ENCODE results near the gene XRCC3. TPM values are rescaled to one million over a fixed set of nuclear protein-coding genes. Genes with fewer than 3 reads are reported as not detected.
"Not testable (repeated sequence)": the region's sequence is repeated elsewhere in the genome, so short reads cannot be mapped to it uniquely, and the experiment has no call there.

XRCC3 gene
- total RNA-seq, 1 experiment from 2014 or later, result 61.3 TPM

DNA sequence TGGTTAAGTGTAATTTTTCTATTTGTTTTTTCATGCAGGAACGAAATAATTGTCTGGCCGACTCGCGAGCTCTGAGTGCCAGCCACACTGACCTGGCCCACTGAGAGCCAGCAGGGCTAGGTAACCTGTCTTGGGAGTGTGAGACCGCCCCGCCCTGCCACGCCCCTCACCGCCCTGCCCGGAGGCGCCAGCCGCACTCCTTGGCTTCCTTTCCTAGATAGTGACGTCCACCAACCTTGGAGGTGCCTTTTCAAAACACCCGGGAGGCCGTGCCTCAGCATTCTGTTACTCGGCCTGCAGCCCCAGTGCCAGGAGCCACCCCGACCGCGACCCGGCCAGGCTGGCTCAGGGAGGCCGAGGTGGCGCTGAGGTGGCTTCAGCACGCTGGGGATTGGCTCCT is 21.7 kb downstream of the XRCC3 start:
- Histone ChIP-seq H3K9me3 (ENCODE audit: low read length) (no peaks in the 10 kb centered on the region), H3K4me3 (ENCODE audit: low read length) (no peak overlapping the region; the same call in 1 of the 2 replicates), H3K36me3 (ENCODE audit: low read depth, low read length) (peaks cover 33% of the 10 kb centered on the region; the same call in 1 of the 2 replicates), H2AFZ (ENCODE audit: low read length) (no peak overlapping the region), H3K27me3 (ENCODE audit: low read length) (no peaks in the 10 kb centered on the region), H3K4me1 (ENCODE audit: insufficient read depth, low read length) (peaks cover 23% of the 10 kb centered on the region), H3K79me2 (ENCODE audit: low read length) (no peaks in the 10 kb centered on the region), H3F3A (ENCODE audit: low read length, unreplicated experiment) (peaks cover 6% of the 10 kb centered on the region), H4K20me1 (ENCODE audit: low read length) (peaks cover 8% of the 10 kb centered on the region; the same call in 1 of the 2 replicates), H3K4me2 (ENCODE audit: low read length) (peak overlapping the region; percentile 32; the same call in 1 of the 2 replicates), H3K9ac (ENCODE audit: low read length) (peak overlapping the region; percentile 32; the same call in 1 of the 2 replicates), H3K27ac (ENCODE audit: low read length) (peak overlapping the region; percentile 74), H3K9me2 (replicated peaks; ENCODE audit: low read length) (no peaks in the 10 kb centered on the region)
- ATAC-seq, result peak; percentile 75
- peak; percentile 79 for DNase-seq
- intact Hi-C loops (cut with micrococcal nuclease), result no loop called here
- ChIA-PET POLR2A (ENCODE audit: unreplicated experiment) (no interaction called here), CTCF (interaction anchor here (0.6 kb wide), 1 partner anchor 122 kb away, joined by 4 read pairs; no protein-coding TSS in a partner anchor)
- no TSS peak for BruUV-seq (replicated peaks)
- TF ChIP-seq EZH2phosphoT487 (IDR thresholded peaks at IDR 0.05; ENCODE audit: borderline replicate concordance, low read length) (no peak), EZH2 (IDR thresholded peaks at IDR 0.05; ENCODE audit: low read length, unreplicated experiment) (no peak)
- TF ChIP-seq, protein P1, sequence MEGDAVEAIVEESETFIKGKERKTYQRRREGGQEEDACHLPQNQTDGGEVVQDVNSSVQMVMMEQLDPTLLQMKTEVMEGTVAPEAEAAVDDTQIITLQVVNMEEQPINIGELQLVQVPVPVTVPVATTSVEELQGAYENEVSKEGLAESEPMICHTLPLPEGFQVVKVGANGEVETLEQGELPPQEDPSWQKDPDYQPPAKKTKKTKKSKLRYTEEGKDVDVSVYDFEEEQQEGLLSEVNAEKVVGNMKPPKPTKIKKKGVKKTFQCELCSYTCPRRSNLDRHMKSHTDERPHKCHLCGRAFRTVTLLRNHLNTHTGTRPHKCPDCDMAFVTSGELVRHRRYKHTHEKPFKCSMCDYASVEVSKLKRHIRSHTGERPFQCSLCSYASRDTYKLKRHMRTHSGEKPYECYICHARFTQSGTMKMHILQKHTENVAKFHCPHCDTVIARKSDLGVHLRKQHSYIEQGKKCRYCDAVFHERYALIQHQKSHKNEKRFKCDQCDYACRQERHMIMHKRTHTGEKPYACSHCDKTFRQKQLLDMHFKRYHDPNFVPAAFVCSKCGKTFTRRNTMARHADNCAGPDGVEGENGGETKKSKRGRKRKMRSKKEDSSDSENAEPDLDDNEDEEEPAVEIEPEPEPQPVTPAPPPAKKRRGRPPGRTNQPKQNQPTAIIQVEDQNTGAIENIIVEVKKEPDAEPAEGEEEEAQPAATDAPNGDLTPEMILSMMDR (conservative IDR thresholded peaks at IDR 0.05; ENCODE audit: low read depth, low read length), result no peak

DNA sequence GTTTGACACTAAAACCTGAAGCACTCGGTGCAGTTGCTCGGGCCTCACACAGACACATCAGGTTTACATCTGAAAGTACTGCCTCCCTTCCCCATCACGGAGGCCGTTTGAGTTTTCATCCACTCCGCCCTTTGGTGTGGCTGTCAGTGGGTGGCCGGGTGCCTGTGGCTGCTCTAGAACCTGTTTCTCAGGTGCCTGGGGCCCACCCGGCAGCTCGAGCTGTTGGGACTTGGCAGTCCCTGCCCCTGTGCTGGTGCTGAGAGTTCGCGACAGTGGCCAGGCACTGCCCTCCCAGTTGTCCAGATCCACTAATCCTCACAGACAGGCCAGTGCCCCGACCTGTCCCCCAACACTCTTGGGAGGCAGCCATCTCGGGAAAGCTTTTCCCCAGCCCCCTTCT is 22.4 kb downstream of the XRCC3 start:
- Histone ChIP-seq H3K36me3 (ENCODE audit: low read depth, low read length) (peaks cover 29% of the 10 kb centered on the region), H3K4me2 (ENCODE audit: low read length) (peak overlapping the region; percentile 32), H3K4me3 (ENCODE audit: low read length) (no peak overlapping the region; the same call in 1 of the 2 replicates), H3K9me2 (replicated peaks; ENCODE audit: low read length) (no peaks in the 10 kb centered on the region), H3K79me2 (ENCODE audit: low read length) (no peaks in the 10 kb centered on the region), H3K27ac (ENCODE audit: low read length) (peak overlapping the region; percentile 74), H3K27me3 (ENCODE audit: low read length) (no peaks in the 10 kb centered on the region), H3K9ac (ENCODE audit: low read length) (peak overlapping the region; percentile 32; the same call in 1 of the 2 replicates), H4K20me1 (ENCODE audit: low read length) (peaks cover 8% of the 10 kb centered on the region; the same call in 1 of the 2 replicates), H3K4me1 (ENCODE audit: insufficient read depth, low read length) (peaks cover 23% of the 10 kb centered on the region), H3F3A (ENCODE audit: low read length, unreplicated experiment) (peaks cover 3% of the 10 kb centered on the region), H3K9me3 (ENCODE audit: low read length) (no peaks in the 10 kb centered on the region), H2AFZ (ENCODE audit: low read length) (no peak overlapping the region)
- TF ChIP-seq, protein P1 (conservative IDR thresholded peaks at IDR 0.05; ENCODE audit: low read depth, low read length), result no peak
- TF ChIP-seq EZH2phosphoT487 (IDR thresholded peaks at IDR 0.05; ENCODE audit: borderline replicate concordance, low read length) (no peak), EZH2 (IDR thresholded peaks at IDR 0.05; ENCODE audit: low read length, unreplicated experiment) (no peak)
- intact Hi-C loops (cut with micrococcal nuclease), result no loop called here
- CTCF ChIA-PET, result no interaction called here
- POLR2A ChIA-PET (ENCODE audit: unreplicated experiment), result no interaction called here
- no peak for DNase-seq
- peak; percentile 13 for ATAC-seq
- BruUV-seq (replicated peaks), result no TSS peak

DNA sequence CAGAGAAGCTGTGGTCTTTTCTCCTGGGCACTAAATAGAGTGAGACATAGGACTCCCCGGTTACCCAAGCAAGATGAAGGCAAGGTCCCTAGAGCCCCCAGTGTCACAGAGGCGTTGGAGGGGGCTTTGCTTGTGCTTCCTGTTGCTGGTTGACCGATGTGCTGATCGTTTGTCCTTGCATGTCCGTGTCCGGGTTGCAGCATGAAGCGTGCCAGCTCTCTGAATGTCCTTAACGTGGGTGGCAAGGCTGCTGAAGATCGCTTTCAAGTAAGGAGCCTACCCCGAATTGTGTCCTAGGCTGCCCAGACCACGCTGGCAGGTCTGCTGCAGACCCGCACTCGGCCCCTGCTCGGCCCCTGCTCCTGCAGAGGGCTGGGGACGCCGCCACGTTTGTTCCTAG is 23.1 kb downstream of the XRCC3 start:
- ChIA-PET POLR2A (ENCODE audit: unreplicated experiment) (no interaction called here), CTCF (no interaction called here)
- ATAC-seq, result no peak
- no peak for DNase-seq
- intact Hi-C loops (cut with micrococcal nuclease), result no loop called here
- H3K9me3 ChIP-seq (ENCODE audit: low read length), result no peaks in the 10 kb centered on the region
- no peaks in the 10 kb centered on the region for H3F3A ChIP-seq (ENCODE audit: low read length, unreplicated experiment)
- H3K4me2 ChIP-seq (ENCODE audit: low read length), result no peak overlapping the region
- no peaks in the 10 kb centered on the region for H3K9me2 ChIP-seq (replicated peaks; ENCODE audit: low read length)
- no peak overlapping the region for H3K27ac ChIP-seq (ENCODE audit: low read length)
- no peak overlapping the region for H3K9ac ChIP-seq (ENCODE audit: low read length)
- no peaks in the 10 kb centered on the region; the same call in 1 of the 2 replicates for H3K79me2 ChIP-seq (ENCODE audit: low read length)
- H3K36me3 ChIP-seq (ENCODE audit: low read depth, low read length), result peaks cover 26% of the 10 kb centered on the region
- H3K4me1 ChIP-seq (ENCODE audit: insufficient read depth, low read length), result peaks cover 23% of the 10 kb centered on the region
- TF ChIP-seq EZH2phosphoT487 (IDR thresholded peaks at IDR 0.05; ENCODE audit: borderline replicate concordance, low read length) (no peak), EZH2 (IDR thresholded peaks at IDR 0.05; ENCODE audit: low read length, unreplicated experiment) (no peak)
- TF ChIP-seq, protein P1 (conservative IDR thresholded peaks at IDR 0.05; ENCODE audit: low read depth, low read length), result no peak
- no peak overlapping the region for H2AFZ ChIP-seq (ENCODE audit: low read length)
- no peak overlapping the region for H3K4me3 ChIP-seq (ENCODE audit: low read length)
- no TSS peak for BruUV-seq (replicated peaks)
- H4K20me1 ChIP-seq (ENCODE audit: low read length), result peaks cover 3% of the 10 kb centered on the region; the same call in 1 of the 2 replicates
- no peaks in the 10 kb centered on the region for H3K27me3 ChIP-seq (ENCODE audit: low read length)

DNA sequence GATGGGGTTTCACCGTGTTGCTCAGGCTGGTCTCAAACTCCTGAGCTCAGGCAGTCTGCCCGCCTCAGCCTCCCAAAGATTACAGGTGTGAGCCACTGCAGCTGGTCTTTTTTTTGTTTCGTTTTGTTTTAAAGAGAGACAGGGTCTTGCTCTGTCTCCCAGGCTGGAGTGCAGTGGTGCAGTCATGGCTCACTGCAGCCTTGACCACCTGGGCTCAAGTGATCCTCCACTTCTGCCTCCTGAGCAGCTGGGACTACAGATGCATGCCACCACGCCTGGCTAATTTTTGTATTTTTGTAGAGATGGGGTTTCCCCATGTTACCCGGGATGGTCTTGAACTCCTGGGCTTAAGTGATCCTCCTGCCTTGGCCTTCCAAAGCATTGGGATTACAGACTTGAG is 23.6 kb downstream of the XRCC3 start:
- H3K9ac ChIP-seq (ENCODE audit: low read length); H3K9me3 ChIP-seq (ENCODE audit: low read length); CTCF ChIA-PET; H3K27ac ChIP-seq (ENCODE audit: low read length); DNase-seq; POLR2A ChIA-PET (ENCODE audit: unreplicated experiment); H3F3A ChIP-seq (ENCODE audit: low read length, unreplicated experiment); H4K20me1 ChIP-seq (ENCODE audit: low read length); H3K27me3 ChIP-seq (ENCODE audit: low read length); ATAC-seq; intact Hi-C loops (cut with micrococcal nuclease); H3K9me2 ChIP-seq (replicated peaks; ENCODE audit: low read length); H3K4me2 ChIP-seq (ENCODE audit: low read length); BruUV-seq (replicated peaks); H3K4me3 ChIP-seq (ENCODE audit: low read length); H3K79me2 ChIP-seq (ENCODE audit: low read length); H2AFZ ChIP-seq (ENCODE audit: low read length): not testable (repeated sequence)
- Histone ChIP-seq H3K4me1 (ENCODE audit: insufficient read depth, low read length) (peaks cover 23% of the 10 kb centered on the region), H3K36me3 (ENCODE audit: low read depth, low read length) (peaks cover 27% of the 10 kb centered on the region)
